T-helper 2 cell treated with Interferon-gamma antibody and Interleukin-4, amounts not matched to agents 100 ng/mL and 5 ng/mL, for 36 hours (primary cell): Measurements from ENCODE around the gene OR8B2. TPM values are rescaled to one million over a fixed set of nuclear protein-coding genes. Genes with fewer than 3 reads are reported as not detected.

Experiments used
- total RNA-seq: library from RNA; stranded (reverse); gene quantifications from 2 replicates; pipeline ENCODE4 v1.2.3, GENCODE V29; 2022

Gene OR8B2
- total RNA-seq, 1 donor from 2014 or later: not detected

Other genes with a start within 250 kb of the OR8B2 start
- not detected in 2 replicates for gene OR10D3, start 201.2 kb downstream of the OR8B2 start, total RNA-seq
- gene OR8G1, start 143.4 kb downstream of the OR8B2 start, total RNA-seq: not detected in 2 replicates
- gene OR8G5, start 128.1 kb downstream of the OR8B2 start, total RNA-seq: not detected in 2 replicates
- gene OR8D1, start 70.5 kb downstream of the OR8B2 start, total RNA-seq: not detected in 2 replicates
- gene OR8D2, start 64.3 kb downstream of the OR8B2 start, total RNA-seq: not detected in 2 replicates
- gene OR8B3, start 14.5 kb upstream of the OR8B2 start, total RNA-seq: not detected in 2 replicates
- gene OR8B4, start 40.4 kb upstream of the OR8B2 start, total RNA-seq: not detected in 2 replicates
- not detected in 2 replicates for gene OR8B8, start 61.2 kb upstream of the OR8B2 start, total RNA-seq
- gene OR8B12, start 159.2 kb upstream of the OR8B2 start, total RNA-seq: not detected in 2 replicates
- not detected in 2 replicates for gene OR8A1, start 185.5 kb upstream of the OR8B2 start, total RNA-seq
- not detected in 2 replicates for gene PANX3, start 226.9 kb upstream of the OR8B2 start, total RNA-seq
- 36.3 and 38.7 TPM in 2 replicates for gene TBRG1, start 238.4 kb upstream of the OR8B2 start, total RNA-seq